ENCODE data around the gene TTC21B.
A peak's percentile ranks its signal among the peaks of the same experiment; 100 is the strongest.
"Not testable (repeated sequence)": the region's sequence is repeated elsewhere in the genome, so short reads cannot be mapped to it uniquely, and the experiment has no call there.

Gene TTC21B

DNA sequence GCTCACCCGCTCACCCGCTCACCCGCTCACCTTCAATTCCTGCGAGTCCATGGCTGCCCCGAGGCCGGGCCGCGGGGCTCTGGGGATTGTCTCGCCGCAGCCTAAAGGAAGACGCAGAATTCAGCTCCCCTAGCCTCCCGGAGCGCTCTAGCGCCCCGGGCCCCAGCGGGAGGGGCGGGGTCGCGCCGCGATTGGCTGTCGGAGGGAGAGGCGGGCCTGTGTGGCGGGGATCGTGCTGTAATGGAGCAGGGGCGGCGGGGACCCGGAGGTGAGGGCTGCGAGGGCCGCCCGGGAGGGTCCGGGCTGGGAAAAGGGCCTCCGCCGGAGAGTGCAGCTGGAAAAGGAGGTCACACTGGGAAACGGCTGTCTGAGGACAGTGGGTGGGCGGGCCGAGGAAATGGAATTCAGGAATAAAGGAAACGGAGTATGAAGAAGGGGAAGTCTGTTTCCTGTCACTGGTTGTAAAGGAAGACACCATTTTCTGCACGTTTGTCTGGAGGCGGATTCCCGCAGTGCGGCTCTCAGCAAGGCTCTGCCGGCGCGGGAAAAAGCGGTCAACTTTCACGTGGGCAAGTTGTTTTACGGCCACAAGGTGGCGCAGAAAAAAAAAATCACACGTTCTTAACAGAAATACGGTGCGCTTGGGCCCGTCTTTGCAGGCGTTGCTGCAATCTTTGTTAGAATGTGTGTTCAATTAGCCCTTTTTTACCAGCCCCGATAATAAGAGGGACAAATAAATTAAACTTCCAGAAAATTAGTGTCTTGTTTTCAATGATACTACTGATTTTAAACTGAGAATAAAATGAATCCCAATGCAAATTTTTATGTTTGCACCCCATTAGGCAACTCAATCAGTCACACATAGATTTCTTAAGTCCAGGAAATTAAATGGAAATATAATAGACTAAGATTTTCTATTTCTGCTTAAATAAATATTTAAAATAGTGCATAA is at the start of gene TTC21B:
TTC21B (minus strand) TSS at position 122 of the 952 bp plus-strand sequence; CDS start at position 51, 71 bp downstream.
- in situ Hi-C loops (cut with MboI; ENCODE audit: low pct_unique_long_range_greater_than_20kb, low sequenced_read_pairs): no loop called here
- DNase-seq: peak; percentile 95

DNA sequence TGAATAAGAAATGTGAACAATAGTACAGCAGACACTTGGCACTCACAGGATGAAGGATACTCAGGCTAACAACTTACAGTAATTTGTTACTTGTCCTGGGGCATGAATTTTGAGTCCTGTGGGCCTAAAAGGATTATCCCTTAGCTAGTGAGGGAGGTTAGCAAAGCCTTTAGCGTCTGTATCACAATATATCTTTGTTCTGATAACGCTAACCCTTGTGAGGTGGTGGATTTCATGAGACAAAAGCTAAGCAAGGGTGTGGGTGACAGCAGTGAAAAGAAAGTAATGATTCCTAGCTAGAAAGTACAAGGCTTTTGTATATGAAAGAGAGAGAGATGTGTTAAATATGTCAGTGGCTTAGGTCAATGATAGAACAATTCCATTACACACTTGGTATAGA is 46.8 kb upstream of the TTC21B start:
- DNase-seq: no peak
- in situ Hi-C loops (cut with MboI; ENCODE audit: low pct_unique_long_range_greater_than_20kb, low sequenced_read_pairs): no loop called here

DNA sequence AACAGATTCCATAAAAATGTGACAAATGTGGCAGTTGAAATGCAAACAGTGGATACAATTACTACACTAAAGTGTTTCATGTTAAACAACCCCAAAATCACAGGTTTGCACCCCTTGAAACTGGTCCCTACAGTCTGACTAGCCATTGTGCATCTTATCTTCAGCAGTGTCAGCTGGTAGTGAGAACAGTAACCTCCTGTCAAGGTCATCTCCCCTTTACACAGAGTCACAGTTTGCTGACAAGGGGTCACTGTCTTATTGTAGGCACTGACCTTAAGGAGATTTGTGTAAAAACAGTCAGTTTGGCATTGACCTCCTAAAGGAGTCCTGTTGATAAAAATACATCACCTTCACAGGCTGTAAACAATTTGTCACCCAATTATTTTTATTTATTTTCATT is 37.3 kb upstream of the TTC21B start:
- in situ Hi-C loops (cut with MboI; ENCODE audit: low pct_unique_long_range_greater_than_20kb, low sequenced_read_pairs): no loop called here
- DNase-seq: no peak

DNA sequence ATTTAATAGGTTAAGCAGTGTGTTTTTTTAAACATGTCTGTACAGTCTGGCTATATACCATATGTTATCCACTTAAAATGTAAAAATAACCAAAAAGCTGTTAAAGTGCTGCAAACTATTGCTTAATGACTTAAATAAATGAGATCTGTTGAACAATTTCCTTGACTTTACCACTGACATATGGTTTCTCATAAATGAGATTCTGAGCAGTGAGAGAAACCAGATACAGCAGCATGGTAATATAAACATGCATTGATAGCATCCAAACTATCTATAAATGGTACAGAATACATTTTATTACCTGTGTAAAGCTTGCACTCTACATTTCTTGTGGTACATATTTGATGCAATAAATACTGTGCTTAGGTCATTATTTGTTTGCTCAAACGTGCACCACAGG is 36.3 kb upstream of the TTC21B start:
- in situ Hi-C loops (cut with MboI; ENCODE audit: low pct_unique_long_range_greater_than_20kb, low sequenced_read_pairs): no loop called here
- no peak for DNase-seq

DNA sequence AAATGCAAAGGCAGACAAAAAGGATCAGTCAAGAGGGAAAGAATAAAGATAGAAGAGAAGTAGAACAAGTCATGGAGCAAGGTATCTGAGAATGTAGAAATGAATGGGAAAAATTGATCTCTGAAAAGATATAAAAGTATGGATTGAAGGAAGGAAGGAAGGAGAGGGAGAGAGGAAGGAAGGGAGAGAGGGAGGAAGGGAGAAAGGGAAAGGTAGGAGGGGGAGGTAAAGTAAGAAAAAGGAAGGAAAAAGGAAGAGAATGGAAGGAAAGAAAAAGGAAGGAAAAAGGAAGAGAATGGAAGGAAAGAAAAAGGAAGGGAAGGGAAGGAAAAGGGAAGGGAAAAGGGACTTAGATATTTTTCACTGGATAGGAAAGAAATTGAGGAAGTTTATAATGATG is 31.5 kb upstream of the TTC21B start:
- no peak for DNase-seq
- in situ Hi-C loops (cut with MboI; ENCODE audit: low pct_unique_long_range_greater_than_20kb, low sequenced_read_pairs): no loop called here

DNA sequence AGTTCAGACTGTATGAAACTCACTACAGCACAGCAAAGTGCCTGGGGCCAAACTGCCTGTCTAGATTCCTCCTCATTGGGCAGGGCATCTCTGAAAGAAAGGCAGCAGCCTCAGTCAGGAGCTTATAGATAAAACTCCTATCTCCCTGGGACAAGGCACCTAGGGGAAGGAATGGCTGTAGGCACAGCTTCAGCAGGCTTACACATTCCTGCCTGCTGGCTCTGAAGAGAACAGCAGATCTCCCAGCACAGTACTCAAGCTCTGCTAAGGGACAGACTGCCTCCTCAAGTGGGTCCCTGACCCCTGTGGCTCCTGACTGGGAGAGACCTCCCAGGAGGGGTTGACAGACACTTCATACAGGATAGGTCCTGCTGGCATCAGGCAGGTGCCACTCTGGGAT is 18.6 kb upstream of the TTC21B start:
- DNase-seq; in situ Hi-C loops (cut with MboI; ENCODE audit: low pct_unique_long_range_greater_than_20kb, low sequenced_read_pairs): not testable (repeated sequence)

DNA sequence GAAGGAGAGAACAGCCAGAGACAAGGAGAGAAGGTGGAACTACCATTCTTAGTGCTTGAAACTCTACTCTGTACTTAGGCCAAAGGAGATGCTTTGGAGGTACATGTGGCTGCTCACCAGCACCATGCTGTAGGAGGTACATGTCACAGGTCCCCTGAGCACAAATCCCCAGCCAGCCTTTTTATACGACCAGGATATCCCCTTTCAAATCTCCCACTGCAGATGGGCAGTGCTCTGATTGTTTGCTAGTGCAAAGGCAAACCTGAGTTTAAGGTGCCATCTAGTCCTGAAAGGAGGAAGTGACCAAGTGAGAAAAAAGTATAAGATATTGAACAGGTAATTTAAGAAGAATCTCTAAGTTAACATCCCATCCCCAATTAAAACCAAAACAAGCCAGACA is 17.1 kb upstream of the TTC21B start:
- in situ Hi-C loops (cut with MboI; ENCODE audit: low pct_unique_long_range_greater_than_20kb, low sequenced_read_pairs): no loop called here
- DNase-seq: no peak

DNA sequence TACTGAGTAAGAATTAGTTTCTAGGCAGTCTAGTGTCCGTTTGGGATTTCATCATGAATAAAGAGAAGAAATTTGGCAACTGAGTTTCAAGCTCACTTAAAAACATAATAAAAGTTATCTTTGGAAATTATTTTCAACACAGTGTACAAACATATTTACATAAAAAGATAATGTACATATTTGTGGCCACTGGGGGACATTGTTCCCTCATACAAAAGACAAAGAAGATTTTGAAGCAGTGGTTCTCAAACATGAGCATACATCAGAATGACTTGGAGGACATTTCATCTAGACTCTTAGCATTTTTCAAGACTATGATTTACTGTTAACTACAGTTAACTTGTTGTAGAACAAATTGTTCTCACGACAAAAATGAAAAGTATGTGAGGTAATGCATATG is 15.7 kb upstream of the TTC21B start:
- no peak for DNase-seq
- in situ Hi-C loops (cut with MboI; ENCODE audit: low pct_unique_long_range_greater_than_20kb, low sequenced_read_pairs): no loop called here

DNA sequence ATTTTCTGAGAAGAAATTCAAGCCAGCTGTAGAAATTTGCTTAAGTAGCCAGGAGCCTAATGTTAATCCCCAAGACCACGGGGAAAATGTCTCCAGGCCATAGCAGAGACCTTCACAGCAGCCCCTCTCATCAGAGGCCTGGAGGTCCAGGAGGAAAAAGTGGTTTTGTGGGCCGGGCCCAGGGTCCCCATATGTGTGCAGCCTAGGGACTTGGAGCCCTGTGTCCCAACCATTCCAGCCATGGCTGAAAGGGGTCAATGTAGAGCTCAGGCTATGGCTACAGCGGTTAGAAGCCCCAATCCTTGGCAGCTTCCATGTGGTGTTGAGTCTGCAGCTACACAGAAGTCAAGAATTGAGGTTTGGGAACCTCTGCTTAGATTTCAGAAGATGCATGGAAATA is 14.2 kb upstream of the TTC21B start:
- no peak for DNase-seq
- in situ Hi-C loops (cut with MboI; ENCODE audit: low pct_unique_long_range_greater_than_20kb, low sequenced_read_pairs): no loop called here

DNA sequence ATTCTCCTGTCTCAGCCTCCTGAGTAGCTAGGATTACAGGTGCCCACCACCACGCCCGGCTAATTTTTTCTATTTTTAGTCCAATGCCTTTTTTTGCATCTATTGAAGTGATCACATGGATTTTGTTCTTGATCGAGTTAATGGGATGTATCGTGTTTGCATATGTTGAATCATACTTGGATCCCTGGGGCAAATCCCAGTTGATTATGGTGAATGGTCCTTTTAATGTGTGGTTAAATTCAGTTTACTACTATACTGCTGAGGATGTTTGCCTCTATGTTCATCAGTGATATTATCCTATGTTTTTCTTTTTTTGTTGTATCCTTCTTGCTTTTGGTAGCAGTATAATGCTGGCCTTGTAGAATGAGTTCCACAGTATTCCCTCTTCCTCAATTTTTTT is 8.2 kb upstream of the TTC21B start:
- no peak for DNase-seq
- in situ Hi-C loops (cut with MboI; ENCODE audit: low pct_unique_long_range_greater_than_20kb, low sequenced_read_pairs): no loop called here

DNA sequence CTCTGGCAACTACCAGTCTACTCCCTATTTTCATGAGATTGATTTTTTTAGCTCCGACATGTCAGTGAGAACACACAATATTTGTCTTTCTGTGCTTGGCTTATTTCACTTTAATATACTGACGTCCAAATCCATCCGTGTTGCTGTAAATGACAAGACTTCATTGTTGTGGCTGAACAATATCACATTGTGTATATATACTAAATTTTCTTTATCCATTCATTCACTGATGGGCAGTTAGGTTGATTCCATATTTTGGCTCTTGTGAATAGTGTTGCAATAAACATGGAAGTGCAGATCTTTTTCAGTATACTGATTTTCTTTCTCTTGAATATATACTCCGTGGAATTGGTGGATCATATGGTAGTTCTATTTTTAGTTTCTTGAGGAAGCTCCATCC is 5.8 kb upstream of the TTC21B start:
- in situ Hi-C loops (cut with MboI; ENCODE audit: low pct_unique_long_range_greater_than_20kb, low sequenced_read_pairs): no loop called here
- DNase-seq: no peak

DNA sequence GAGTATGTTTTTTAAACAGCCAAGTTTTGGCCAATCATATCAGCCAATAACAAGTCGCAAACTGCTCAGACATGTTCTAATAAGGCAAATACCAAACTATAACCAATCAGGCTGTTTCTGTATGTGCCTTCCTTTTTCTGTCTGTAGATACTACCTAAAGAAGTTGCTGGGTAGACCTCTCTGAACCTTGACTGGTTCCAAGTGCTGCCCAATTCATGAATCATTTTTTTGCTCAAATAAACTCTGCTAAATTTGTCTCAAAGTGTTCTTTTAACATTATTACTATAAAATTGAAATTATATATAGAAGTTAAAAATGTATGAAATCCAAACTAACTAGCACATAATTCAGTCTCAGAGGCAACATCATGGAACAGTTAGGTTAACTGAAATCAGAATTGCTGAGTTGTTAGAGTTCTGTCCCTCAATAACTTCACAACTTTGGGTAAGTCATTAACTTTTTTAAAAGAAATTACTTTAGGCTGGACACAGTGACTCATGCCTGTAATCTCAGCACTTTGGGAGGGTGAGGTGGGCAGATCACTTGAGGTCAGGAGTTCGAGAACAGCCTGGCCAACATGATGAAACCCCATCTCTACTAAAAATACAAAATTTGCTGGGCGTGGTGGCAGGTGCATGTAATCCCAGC is 4.9 kb upstream of the TTC21B start:
- in situ Hi-C loops (cut with MboI; ENCODE audit: low pct_unique_long_range_greater_than_20kb, low sequenced_read_pairs): no loop called here
- no peak for DNase-seq

DNA sequence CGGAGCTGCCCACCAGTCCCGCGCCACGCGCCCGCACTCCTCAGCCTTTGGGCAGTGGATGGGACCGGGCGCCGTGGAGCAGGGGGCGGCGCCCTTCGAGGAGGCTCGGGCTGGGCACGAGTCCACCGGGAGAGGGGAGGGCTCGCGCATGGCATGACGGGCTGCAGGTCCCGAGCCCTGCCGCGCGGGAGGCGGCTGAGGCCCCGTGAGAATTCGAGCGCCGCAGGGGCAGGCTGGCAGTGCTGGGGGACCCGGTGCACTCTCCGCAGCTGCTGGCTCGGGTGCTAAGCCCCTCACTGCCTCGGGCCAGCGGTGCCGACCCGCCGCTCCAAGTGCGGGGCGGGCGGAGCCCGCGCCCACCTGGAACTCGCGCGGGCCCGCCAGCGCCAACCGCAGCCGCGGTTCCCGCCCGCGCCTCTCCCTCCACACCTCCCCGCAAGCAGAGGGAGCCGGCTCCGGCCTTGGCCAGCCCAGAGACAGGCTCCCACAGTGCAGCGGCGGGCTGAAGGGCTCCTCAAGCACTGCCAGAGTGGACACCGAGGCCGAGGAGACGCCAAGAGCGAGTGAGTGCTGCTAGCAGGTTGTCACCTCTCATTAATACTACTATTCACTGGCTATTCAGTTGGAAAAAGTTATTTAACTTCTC is 3.6 kb upstream of the TTC21B start:
- no peak for DNase-seq
- in situ Hi-C loops (cut with MboI; ENCODE audit: low pct_unique_long_range_greater_than_20kb, low sequenced_read_pairs): no loop called here

DNA sequence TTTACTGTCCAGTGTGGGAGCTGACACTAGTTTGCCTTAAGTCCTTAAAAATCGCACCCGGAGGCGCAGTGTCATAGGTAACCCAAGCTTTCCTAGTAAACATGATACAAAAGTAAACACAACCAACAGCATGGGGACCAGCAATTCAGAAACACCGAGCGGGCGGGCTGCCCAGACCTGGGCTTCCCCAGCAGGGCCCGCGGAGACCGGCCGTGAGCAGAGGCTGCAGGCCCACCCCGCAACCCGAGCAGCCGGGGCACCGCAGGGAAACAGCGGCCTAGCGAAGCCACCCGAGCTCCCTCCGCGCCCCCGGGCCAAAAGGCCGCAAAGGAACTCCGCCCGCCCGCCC is 296 bp downstream of the TTC21B start:
- DNase-seq: no peak
- in situ Hi-C loops (cut with MboI; ENCODE audit: low pct_unique_long_range_greater_than_20kb, low sequenced_read_pairs): no loop called here

DNA sequence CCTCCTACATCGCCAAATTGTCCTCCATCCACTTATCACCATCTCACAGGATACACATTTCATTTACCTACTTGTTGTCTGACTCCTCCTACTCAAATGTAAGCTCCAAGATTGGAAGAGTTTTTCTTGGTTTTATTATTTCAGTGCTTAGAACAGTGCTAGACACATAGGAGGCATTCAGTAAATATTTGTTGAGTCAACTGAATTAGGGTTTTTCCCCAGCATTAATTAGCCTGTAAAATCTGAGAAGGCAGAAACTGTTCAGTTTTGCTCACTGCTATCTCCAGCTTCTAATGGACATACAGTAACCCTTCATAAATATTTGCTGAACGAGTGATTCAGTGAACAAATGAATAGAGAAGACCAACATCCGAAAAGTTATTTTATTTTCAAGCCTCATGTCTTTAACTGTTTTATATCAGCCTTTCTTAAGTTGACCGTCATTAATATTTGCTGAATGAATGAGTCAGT is 800 bp downstream of the TTC21B start:
- DNase-seq: peak; percentile 22
- in situ Hi-C loops (cut with MboI; ENCODE audit: low pct_unique_long_range_greater_than_20kb, low sequenced_read_pairs): no loop called here

DNA sequence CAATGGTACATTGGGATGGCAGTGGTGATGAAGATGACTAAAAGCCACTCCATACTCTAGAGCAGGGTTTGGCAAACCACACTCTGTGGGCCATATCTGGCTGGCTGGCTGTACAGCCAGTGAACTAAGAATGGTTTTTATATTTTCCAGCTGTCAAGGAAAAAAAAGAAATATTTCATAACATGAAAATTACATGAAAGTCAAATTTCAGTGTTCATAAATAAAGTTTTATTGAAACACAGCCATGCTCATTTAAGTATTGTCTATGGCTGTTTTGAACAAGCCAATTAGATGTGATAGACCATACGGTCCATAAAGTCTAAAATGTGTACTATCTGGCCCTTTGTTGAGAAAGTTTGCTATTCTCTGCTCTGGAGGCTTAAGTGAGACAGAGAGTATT is 1.5 kb downstream of the TTC21B start:
- in situ Hi-C loops (cut with MboI; ENCODE audit: low pct_unique_long_range_greater_than_20kb, low sequenced_read_pairs): no loop called here
- DNase-seq: no peak

DNA sequence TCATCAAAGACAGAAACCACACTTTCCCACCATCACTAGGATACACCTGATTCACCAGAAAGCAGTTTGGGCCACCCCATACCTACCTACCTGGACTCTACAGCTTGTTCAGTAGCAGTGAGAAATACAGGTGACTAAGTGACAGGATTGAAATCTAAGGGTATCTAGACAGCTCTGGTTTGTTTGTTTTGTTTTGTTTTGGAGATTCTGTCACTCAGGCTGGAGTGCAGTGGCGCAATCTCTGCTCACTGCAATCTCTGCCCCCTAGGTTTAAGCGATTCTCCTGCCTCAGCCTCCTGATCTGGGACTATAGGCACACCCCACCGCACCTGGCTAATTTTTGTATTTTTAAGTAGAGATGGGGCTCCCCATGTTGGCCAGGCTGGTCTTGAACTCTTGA is 3.1 kb downstream of the TTC21B start:
- DNase-seq: no peak
- in situ Hi-C loops (cut with MboI; ENCODE audit: low pct_unique_long_range_greater_than_20kb, low sequenced_read_pairs): no loop called here

DNA sequence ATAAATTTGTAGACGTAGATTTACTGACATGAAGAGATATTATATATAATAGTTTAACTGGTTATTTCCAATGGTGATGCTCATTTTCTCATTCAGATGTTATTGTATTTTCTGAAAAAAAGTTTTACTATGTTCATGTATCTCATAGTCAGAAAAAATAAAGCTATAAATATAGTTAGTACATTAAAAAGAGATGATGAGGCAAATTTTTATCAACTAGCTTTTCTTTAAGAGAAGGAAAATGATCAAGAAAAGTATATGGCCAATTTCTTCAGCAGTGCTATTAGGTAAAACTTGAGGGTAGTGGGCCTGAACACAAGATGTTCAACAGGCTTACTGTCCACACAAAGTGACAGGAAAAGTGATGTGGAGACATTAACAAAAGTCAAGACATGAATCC is 11.7 kb downstream of the TTC21B start:
- no peak for DNase-seq
- in situ Hi-C loops (cut with MboI; ENCODE audit: low pct_unique_long_range_greater_than_20kb, low sequenced_read_pairs): no loop called here

DNA sequence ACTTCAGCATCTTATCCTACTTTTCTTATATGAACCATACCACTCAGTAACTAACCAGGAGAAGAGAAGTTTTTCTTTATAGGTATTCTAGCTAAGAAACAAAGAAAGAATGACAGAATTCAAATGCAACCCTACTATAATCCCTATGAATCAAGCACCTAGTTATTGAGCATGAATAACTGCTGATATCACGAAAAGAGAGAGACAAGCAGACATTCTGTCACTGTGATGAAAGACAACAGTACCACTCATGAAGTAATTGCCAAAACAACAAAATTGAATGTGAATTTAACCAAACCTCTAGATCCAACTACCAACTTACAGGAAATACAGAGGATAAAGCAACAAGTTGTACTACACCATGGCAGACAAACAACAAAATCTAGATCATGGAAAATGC is 15.3 kb downstream of the TTC21B start:
- no peak for DNase-seq
- in situ Hi-C loops (cut with MboI; ENCODE audit: low pct_unique_long_range_greater_than_20kb, low sequenced_read_pairs): no loop called here

DNA sequence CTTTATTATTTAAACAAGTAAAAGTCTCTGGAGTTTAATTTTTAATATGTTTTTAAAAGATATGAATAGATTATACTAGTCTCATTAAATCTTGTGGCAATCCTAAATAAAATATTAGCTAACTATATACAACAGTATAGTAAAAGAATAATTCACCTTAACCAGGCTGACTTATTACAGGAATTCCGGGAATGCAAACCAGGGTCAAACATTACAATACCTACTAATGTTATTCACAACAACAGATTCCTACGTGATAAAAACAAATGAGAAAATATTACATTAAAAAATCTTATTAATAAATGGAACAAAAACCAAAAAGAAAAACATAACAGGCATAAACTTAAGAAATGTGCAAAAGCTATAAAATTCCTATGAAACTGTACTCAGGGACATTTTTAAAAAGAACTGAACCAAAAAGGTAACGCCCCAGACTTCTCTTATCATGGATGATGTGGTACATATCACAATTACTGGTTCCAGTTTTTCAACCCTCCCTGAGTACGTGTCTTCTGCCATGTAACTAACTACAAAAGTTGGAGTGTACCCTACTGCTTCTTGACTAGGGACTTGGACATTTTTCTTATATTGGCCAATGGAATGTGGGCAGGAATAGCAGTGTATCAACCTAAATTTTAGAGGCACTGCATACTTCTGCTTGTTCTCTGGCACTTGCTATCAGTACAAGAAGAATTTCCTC is 20.2 kb downstream of the TTC21B start:
- in situ Hi-C loops (cut with MboI; ENCODE audit: low pct_unique_long_range_greater_than_20kb, low sequenced_read_pairs): no loop called here
- DNase-seq: no peak

All from KBM-7 (cell line).